Spleen (tissue), 11 donors: ENCODE measurements around the gene MUC4. TPM values are rescaled to one million over a fixed set of nuclear protein-coding genes. Genes with fewer than 3 reads are reported as not detected.

Experiments used
- DNase-seq: peaks from one replicate; pipeline ENCODE4 v3.0.0-alpha.2; 2020
- H3K27ac ChIP-seq, 8 donors: fragments of 200-600 bp; sonication (generic) in 7 of 8; 1 replicate in 4 of 8; 2 replicates in 4 of 8; pipeline versions ENCODE4 v1.5.0 to v1.8.0; 2016 to 2021; ENCODE audit warnings: inconsistent platforms in 4 of 8, mild to moderate bottlenecking in 4 of 8, moderate library complexity in 1 of 8
- H3K27me3 ChIP-seq, 7 donors: fragments of 200-600 bp; sonication (generic) in 6 of 7; replicated peaks in 1 of 7; 1 replicate in 4 of 7; 2 replicates in 3 of 7; pipeline versions ENCODE4 v1.5.0 to v1.8.0; 2016 to 2021; ENCODE audit warnings: inconsistent platforms in 3 of 7, mild to moderate bottlenecking in 1 of 7
- H3K36me3 ChIP-seq, 6 donors: fragments of 200-600 bp; sonication (generic) in 5 of 6; 1 replicate in 4 of 6; 2 replicates in 2 of 6; pipeline versions ENCODE4 v1.5.0 to v1.8.0; 2016 to 2021; ENCODE audit warnings: inconsistent platforms in 2 of 6
- H3K4me1 ChIP-seq, 6 donors: fragments of 200-600 bp; sonication (generic) in 5 of 6; 1 replicate in 3 of 6; 2 replicates in 3 of 6; pipeline versions ENCODE4 v1.5.0 to v1.8.0; 2016 to 2021; ENCODE audit warnings: inconsistent platforms in 3 of 6
- H3K4me3 ChIP-seq, 8 donors: fragments of 200-600 bp; sonication (generic) in 7 of 8; 1 replicate in 4 of 8; 2 replicates in 4 of 8; pipeline versions ENCODE4 v1.5.0 to v1.8.0; 2016 to 2021; ENCODE audit warnings: inconsistent platforms in 4 of 8, mild to moderate bottlenecking in 4 of 8, moderate library complexity in 2 of 8
- H3K9me3 ChIP-seq, 8 donors: fragments of 200-600 bp; sonication (generic) in 7 of 8; 1 replicate in 4 of 8; 2 replicates in 4 of 8; pipeline versions ENCODE4 v1.5.0 to v1.8.0; 2016 to 2021; ENCODE audit warnings: inconsistent platforms in 4 of 8
- CTCF ChIP-seq, 11 experiments: fragments of 200-600 bp in 7 of 11; fragments of 450-650 bp in 4 of 11; sonication (generic) in 4 of 11; IDR thresholded peaks in 8 of 11; conservative IDR thresholded peaks in 3 of 11; 1 replicate in 7 of 11; 2 replicates in 4 of 11; pipeline versions ENCODE4 v1.4.0 to v1.8.0; 2016 to 2021; ENCODE audit warnings: antibody characterized with exemption in 11 of 11, inconsistent platforms in 4 of 11, mild to moderate bottlenecking in 1 of 11
- POLR2A ChIP-seq, 3 donors: fragments of 450-650 bp; IDR thresholded peaks; one replicate each; pipeline ENCODE4 v1.5.1; 2017; ENCODE audit warnings: antibody characterized with exemption in 3 of 3, mild to moderate bottlenecking in 1 of 3
- POLR2AphosphoS5 ChIP-seq, 3 donors: sonication (generic); formaldehyde crosslinking; IDR thresholded peaks; one replicate each; pipeline ENCODE4 v1.5.1; 2017; ENCODE audit warnings: antibody characterized with exemption in 3 of 3
- WGBS, 5 donors: extraction: QIAGEN DNeasy Blood & Tissue Kit in 3 of 5; methylation state at CpG; one replicate each; pipeline versions ENCODE4 v1.1.5 to v1.1.7; 2013 to 2018; 5-methylcytosine and 5-hydroxymethylcytosine counted together
- intact Hi-C: fragments of 100-400 bp; cut with DNase I; formaldehyde crosslinking; loops from one replicate; pipeline ENCODE4 v1.15.0; 2023; ENCODE audit warnings: low total_unique reads
- polyA plus RNA-seq, 3 donors: library from polyadenylated mRNA; stranded (reverse); fragments of 200-250 nt; gene quantifications; one replicate each; pipeline ENCODE4 v1.2.1, GENCODE V29; 2013
- total RNA-seq, 7 donors: library from RNA; depleted of rRNA in 3 of 7; stranded (reverse); fragments of >200 nt in 3 of 7; fragmentation: NEBNext Ultra II Directional in 4 of 7; extraction: Animal tissue kit (Norgen Biotek cat#: 25700) in 4 of 7; gene quantifications; one replicate each; pipeline versions ENCODE4 v1.1.0 to v1.2.1, GENCODE V29; 2016 to 2021
- donor health status: healthy with polysubstance abuse.
- donor health status: DM: no; HTN: no; CAD: no; lungs with moderate emphysema.
- donor health status: DM: no; HTN: no; CAD: no.
- donor health status: Bipolar disorder and iron deficiency.
- donor health status: healthy.
- donor health status: DM: no; HTN: no; CAD: no.
- donor health status: DM: yes; HTN: yes; CAD: no.

Gene MUC4
- total and polyA plus RNA-seq, 10 donors, result 0.02 to 0.03 TPM; not detected in 8

- Histone ChIP-seq H3K36me3 (no peaks in the 10 kb centered on the region), H3K9me3 (no peaks in the 10 kb centered on the region), H3K27me3 (peaks cover 0 to 56% (median 0%) of the 10 kb centered on the region in 7 donors), H3K27ac (no peak overlapping the region), H3K4me3 (no peak overlapping the region), H3K4me1 (peaks cover 0 to 7% (median 0%) of the 10 kb centered on the region in 6 donors)
- DNase-seq, result no peak
- 89 to 93% (median 91%) methylated on average over 27 to 29 of the region's 29 CpGs for WGBS, 5 donors
- TF ChIP-seq CTCF (IDR thresholded peaks at IDR 0.05 in 8 of 11, conservative IDR thresholded peaks at IDR 0.05 in 3 of 11), result no peak
- no peak for TF ChIP-seq POLR2AphosphoS5 (IDR thresholded peaks at IDR 0.05)
- TF ChIP-seq POLR2A (IDR thresholded peaks at IDR 0.05), result no peak
- intact Hi-C loops, result no loop called here
Measured at GRCh38 chr3:195834675-195835583, 23.2 kb upstream of the MUC4 start.

- intact Hi-C loops, result no loop called here
- no peak for DNase-seq
- no peaks in the 10 kb centered on the region for H3K36me3 ChIP-seq
- H3K27me3 ChIP-seq, result peaks cover 0 to 46% (median 0%) of the 10 kb centered on the region in 7 donors
- H3K4me1 ChIP-seq, result no peaks in the 10 kb centered on the region
- H3K9me3 ChIP-seq, result no peaks in the 10 kb centered on the region
- no peak for TF ChIP-seq CTCF (IDR thresholded peaks at IDR 0.05 in 8 of 11, conservative IDR thresholded peaks at IDR 0.05 in 3 of 11)
- TF ChIP-seq POLR2AphosphoS5 (IDR thresholded peaks at IDR 0.05), result no peak
- no peak for TF ChIP-seq POLR2A (IDR thresholded peaks at IDR 0.05)
- H3K27ac ChIP-seq, result no peak overlapping the region
- H3K4me3 ChIP-seq, result no peak overlapping the region
- WGBS, 5 donors, result 65 to 79% (median 70%) methylated on average over 9 to 16 of the region's 16 CpGs
Measured at GRCh38 chr3:195829897-195830254, 18.1 kb upstream of the MUC4 start.

- H3K4me3 ChIP-seq, result no peak overlapping the region
- no peak for DNase-seq
- no peak for TF ChIP-seq POLR2AphosphoS5 (IDR thresholded peaks at IDR 0.05)
- TF ChIP-seq POLR2A (IDR thresholded peaks at IDR 0.05), result no peak
- no peak for TF ChIP-seq CTCF (IDR thresholded peaks at IDR 0.05 in 8 of 11, conservative IDR thresholded peaks at IDR 0.05 in 3 of 11)
- 79 to 92% (median 90%) methylated on average over 9 of the region's 9 CpGs for WGBS, 5 donors
- no peaks in the 10 kb centered on the region for H3K4me1 ChIP-seq
- H3K9me3 ChIP-seq, result no peaks in the 10 kb centered on the region
- H3K27me3 ChIP-seq, result peaks cover 0 to 43% (median 0%) of the 10 kb centered on the region in 7 donors
- no peaks in the 10 kb centered on the region for H3K36me3 ChIP-seq
- intact Hi-C loops, result no loop called here
- H3K27ac ChIP-seq, result no peak overlapping the region
Measured at GRCh38 chr3:195828762-195829161, 17.0 kb upstream of the MUC4 start.
